SH-SY5Y (cell line): Measurements from ENCODE around the gene PARD6G.

Experiments used
- GATA2 ChIP-seq: IDR thresholded peaks from 2 replicates; pipeline ENCODE4 v1.6.1; 2011; ENCODE audit warnings: mild to moderate bottlenecking, low read depth, low read length
- GATA3 ChIP-seq: IDR thresholded peaks from 2 replicates; pipeline ENCODE4 v1.6.1; 2011; ENCODE audit warnings: low read depth, mild to moderate bottlenecking, low read length, moderate library complexity

DNA sequence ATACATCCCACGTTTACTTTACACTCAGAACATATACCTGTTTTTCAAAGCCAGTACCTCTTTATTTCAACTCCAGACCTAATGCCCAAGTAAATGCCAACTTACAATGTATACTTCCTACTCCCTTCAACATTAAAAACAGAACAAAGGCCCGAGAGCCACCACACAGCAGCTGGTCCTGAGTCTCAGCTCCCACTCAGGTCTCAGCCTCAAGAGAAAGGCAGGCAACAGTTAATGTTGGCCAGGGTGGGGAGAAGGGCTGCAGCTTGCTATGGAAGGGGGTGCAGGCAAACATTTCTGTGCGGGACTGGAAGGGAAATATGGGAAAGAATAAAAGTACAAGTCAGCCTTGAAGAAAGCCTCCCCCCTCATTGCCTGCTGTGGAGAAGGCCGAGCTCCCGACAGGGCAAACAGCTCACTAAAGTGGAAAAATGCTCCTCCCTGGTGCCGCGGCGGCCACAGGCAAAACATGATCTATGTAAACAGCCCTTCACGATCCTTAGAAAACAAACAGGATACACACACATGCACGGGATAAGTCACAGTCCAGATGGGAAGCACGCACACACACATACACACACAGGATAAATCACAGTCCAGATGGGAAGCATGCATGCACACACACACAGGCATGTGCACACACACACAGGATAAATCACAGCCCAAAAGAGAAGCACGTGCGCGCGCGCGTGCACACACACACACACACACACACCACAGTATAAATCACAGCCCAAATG is 70.8 kb downstream of the PARD6G start:
- TF ChIP-seq GATA3: no peak
- TF ChIP-seq GATA2: no peak
